SK-N-SH treated with all-trans-retinoic acid at 6 μM for 48 hours (cell line): ENCODE measurements around the gene RBM28.

ENCODE experiments used
- ATAC-seq: fragments of 200-7000 bp; cut with Tn5 transposase; 3 replicates; pipeline ENCODE4 v1.9.1; 2020; ENCODE audit warnings: mild to moderate bottlenecking, moderate library complexity
- ARNTL ChIP-seq: fragments of 450-650 bp; formaldehyde crosslinking; IDR thresholded peaks from 2 replicates; pipeline ENCODE4 v1.5.0; 2020; ENCODE audit warnings: low read depth, mild to moderate bottlenecking, moderate library complexity, borderline replicate concordance
- BACH2 ChIP-seq: fragments of 250-450 bp; sonication (Bioruptor Pico); IDR thresholded peaks from 2 replicates; pipeline ENCODE4 v1.9.0; 2021; ENCODE audit warnings: mild to moderate bottlenecking, borderline replicate concordance
- CREB5 ChIP-seq: fragments of 250-450 bp; sonication (Bioruptor Pico); IDR thresholded peaks from 2 replicates; pipeline ENCODE4 v1.5.1; 2020; ENCODE audit warnings: low read depth, mild to moderate bottlenecking, moderate library complexity
- CSDC2 ChIP-seq: fragments of 250-450 bp; sonication (Bioruptor Pico); IDR thresholded peaks from 2 replicates; pipeline ENCODE4 v1.5.0; 2020; ENCODE audit warnings: mild to moderate bottlenecking, moderate library complexity
- CSRNP3 ChIP-seq: fragments of 250-450 bp; sonication (Bioruptor Pico); IDR thresholded peaks from 2 replicates; pipeline ENCODE4 v1.5.1; 2021; ENCODE audit warnings: mild to moderate bottlenecking, moderate library complexity
- ESRRG ChIP-seq: fragments of 250-450 bp; sonication (Bioruptor Pico); IDR thresholded peaks from 2 replicates; pipeline ENCODE4 v1.6.1; 2021; ENCODE audit warnings: mild to moderate bottlenecking
- GLIS3 ChIP-seq: fragments of 250-450 bp; sonication (Bioruptor Pico); IDR thresholded peaks from 2 replicates; pipeline ENCODE4 v1.5.0; 2020; ENCODE audit warnings: mild to moderate bottlenecking, moderate library complexity
- ISL1 ChIP-seq: fragments of 250-450 bp; sonication (Bioruptor Pico); IDR thresholded peaks from 2 replicates; pipeline ENCODE4 v2.1.2; 2022; ENCODE audit warnings: mild to moderate bottlenecking, moderate library complexity
- OSR1 ChIP-seq: fragments of 250-450 bp; sonication (Bioruptor Pico); IDR thresholded peaks from 2 replicates; pipeline ENCODE4 v1.8.0; 2022; ENCODE audit warnings: moderate library complexity, mild to moderate bottlenecking, inconsistent platforms
- PATZ1 ChIP-seq: fragments of 250-450 bp; sonication (Bioruptor Pico); IDR thresholded peaks from 2 replicates; pipeline ENCODE4 v1.8.0; 2020; ENCODE audit warnings: mild to moderate bottlenecking, moderate library complexity, borderline replicate concordance
- PPARA ChIP-seq: fragments of 250-450 bp; sonication (Bioruptor Pico); IDR thresholded peaks from 2 replicates; pipeline ENCODE4 v1.5.0; 2020; ENCODE audit warnings: mild to moderate bottlenecking, borderline replicate concordance
- RARB ChIP-seq: fragments of 250-450 bp; sonication (Bioruptor Pico); IDR thresholded peaks from 2 replicates; pipeline ENCODE4 v1.8.0; 2021; ENCODE audit warnings: mild to moderate bottlenecking, moderate library complexity
- SNAI2 ChIP-seq: fragments of 250-450 bp; sonication (Bioruptor Pico); IDR thresholded peaks from 2 replicates; pipeline ENCODE4 v1.5.0; 2020; ENCODE audit warnings: mild to moderate bottlenecking, moderate library complexity
- TCF4 ChIP-seq: fragments of 250-450 bp; sonication (Bioruptor Pico); IDR thresholded peaks from 2 replicates; pipeline ENCODE4 v1.8.0; 2021; ENCODE audit warnings: mild to moderate bottlenecking, moderate library complexity, borderline replicate concordance
- ZC3H10 ChIP-seq: fragments of 250-450 bp; sonication (Bioruptor Pico); IDR thresholded peaks from 2 replicates; pipeline ENCODE4 v1.5.1; 2021; ENCODE audit warnings: mild to moderate bottlenecking, moderate library complexity
- ZFP3 ChIP-seq: fragments of 250-450 bp; sonication (Bioruptor Pico); IDR thresholded peaks from 2 replicates; pipeline ENCODE4 v1.5.0; 2020; ENCODE audit warnings: mild to moderate bottlenecking, moderate library complexity
- ZFP30 ChIP-seq: fragments of 450-650 bp; formaldehyde crosslinking; IDR thresholded peaks from 2 replicates; pipeline ENCODE4 v1.5.0; 2022; ENCODE audit warnings: mild to moderate bottlenecking, moderate library complexity
- ZNF565 ChIP-seq: fragments of 450-650 bp; formaldehyde crosslinking; conservative IDR thresholded peaks from 2 replicates; pipeline ENCODE4 v1.5.0; 2020; ENCODE audit warnings: low read depth, mild to moderate bottlenecking, moderate library complexity
- ZNF70 ChIP-seq: fragments of 450-650 bp; formaldehyde crosslinking; IDR thresholded peaks from 2 replicates; pipeline ENCODE4 v1.5.0; 2020; ENCODE audit warnings: mild to moderate bottlenecking, moderate library complexity
- ZNF8 ChIP-seq: fragments of 450-650 bp; formaldehyde crosslinking; IDR thresholded peaks from 2 replicates; pipeline ENCODE4 v1.5.0; 2020; ENCODE audit warnings: mild to moderate bottlenecking, moderate library complexity
- TF ChIP-seq, protein P1 (sequence below): fragments of 250-450 bp; sonication (Bioruptor Pico); IDR thresholded peaks from 2 replicates; pipeline ENCODE4 v1.5.0; 2020; ENCODE audit warnings: mild to moderate bottlenecking, moderate library complexity
- TF ChIP-seq, protein P2 (sequence below): fragments of 250-450 bp; sonication (Bioruptor Pico); IDR thresholded peaks from 2 replicates; pipeline ENCODE4 v1.8.0; 2021; ENCODE audit warnings: low read depth, mild to moderate bottlenecking, moderate library complexity, borderline replicate concordance

Gene RBM28

DNA sequence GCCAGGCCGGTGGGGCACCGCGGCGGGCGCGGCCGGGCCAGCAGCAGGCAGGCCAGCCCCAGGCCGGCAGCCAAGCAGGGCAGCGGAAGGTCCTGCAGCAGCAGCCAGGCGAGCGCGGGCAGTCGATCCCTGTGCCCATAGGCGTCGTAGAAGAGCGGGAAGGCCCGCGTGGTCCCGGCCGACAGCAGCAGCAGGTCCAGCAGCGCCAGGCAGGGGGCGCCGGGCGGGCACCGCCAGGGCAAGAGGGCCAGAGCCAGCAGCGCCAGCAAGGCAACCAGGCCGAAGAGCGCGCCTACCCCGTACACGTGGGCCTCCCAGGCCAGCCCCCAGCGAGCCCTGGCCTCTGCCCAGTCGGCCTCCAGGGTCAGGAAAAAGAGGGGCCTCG is 8.4 kb upstream of the RBM28 start:
- ATAC-seq: no peak
- TF ChIP-seq CREB5 (CRISPR knock-in tag): no peak
- no peak for TF ChIP-seq SNAI2 (CRISPR knock-in tag)
- TF ChIP-seq ARNTL (CRISPR knock-in tag): no peak
- no peak for TF ChIP-seq ZC3H10 (CRISPR knock-in tag)
- no peak for TF ChIP-seq BACH2
- TF ChIP-seq, protein P1, sequence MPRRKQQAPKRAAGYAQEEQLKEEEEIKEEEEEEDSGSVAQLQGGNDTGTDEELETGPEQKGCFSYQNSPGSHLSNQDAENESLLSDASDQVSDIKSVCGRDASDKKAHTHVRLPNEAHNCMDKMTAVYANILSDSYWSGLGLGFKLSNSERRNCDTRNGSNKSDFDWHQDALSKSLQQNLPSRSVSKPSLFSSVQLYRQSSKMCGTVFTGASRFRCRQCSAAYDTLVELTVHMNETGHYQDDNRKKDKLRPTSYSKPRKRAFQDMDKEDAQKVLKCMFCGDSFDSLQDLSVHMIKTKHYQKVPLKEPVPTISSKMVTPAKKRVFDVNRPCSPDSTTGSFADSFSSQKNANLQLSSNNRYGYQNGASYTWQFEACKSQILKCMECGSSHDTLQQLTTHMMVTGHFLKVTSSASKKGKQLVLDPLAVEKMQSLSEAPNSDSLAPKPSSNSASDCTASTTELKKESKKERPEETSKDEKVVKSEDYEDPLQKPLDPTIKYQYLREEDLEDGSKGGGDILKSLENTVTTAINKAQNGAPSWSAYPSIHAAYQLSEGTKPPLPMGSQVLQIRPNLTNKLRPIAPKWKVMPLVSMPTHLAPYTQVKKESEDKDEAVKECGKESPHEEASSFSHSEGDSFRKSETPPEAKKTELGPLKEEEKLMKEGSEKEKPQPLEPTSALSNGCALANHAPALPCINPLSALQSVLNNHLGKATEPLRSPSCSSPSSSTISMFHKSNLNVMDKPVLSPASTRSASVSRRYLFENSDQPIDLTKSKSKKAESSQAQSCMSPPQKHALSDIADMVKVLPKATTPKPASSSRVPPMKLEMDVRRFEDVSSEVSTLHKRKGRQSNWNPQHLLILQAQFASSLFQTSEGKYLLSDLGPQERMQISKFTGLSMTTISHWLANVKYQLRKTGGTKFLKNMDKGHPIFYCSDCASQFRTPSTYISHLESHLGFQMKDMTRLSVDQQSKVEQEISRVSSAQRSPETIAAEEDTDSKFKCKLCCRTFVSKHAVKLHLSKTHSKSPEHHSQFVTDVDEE (CRISPR knock-in tag): no peak
- no peak for TF ChIP-seq ZNF565 (CRISPR knock-in tag)
- TF ChIP-seq ISL1 (CRISPR knock-in tag): no peak

GRCh38 chr7:128351296-128352152 is 7.8 kb upstream of the RBM28 start:
- TF ChIP-seq CSRNP3 (CRISPR knock-in tag) (no peak), ZFP3 (CRISPR knock-in tag) (no peak), ZFP30 (CRISPR knock-in tag) (no peak), SNAI2 (CRISPR knock-in tag) (no peak), ZC3H10 (CRISPR knock-in tag) (no peak), ZNF70 (no peak), TCF4 (CRISPR knock-in tag) (no peak), PPARA (no peak), GLIS3 (no peak)
- TF ChIP-seq, all 23 proteins: peak for 0
- no peak for ATAC-seq

- no peak for TF ChIP-seq SNAI2 (CRISPR knock-in tag)
- no peak for TF ChIP-seq ZFP30 (CRISPR knock-in tag)
- TF ChIP-seq GLIS3: no peak
- no peak for TF ChIP-seq ZFP3 (CRISPR knock-in tag)
- TF ChIP-seq ZNF8: no peak
- no peak for TF ChIP-seq PATZ1 (CRISPR knock-in tag)
- TF ChIP-seq RARB (CRISPR knock-in tag): no peak
- no peak for TF ChIP-seq ZNF70
- no peak for TF ChIP-seq OSR1 (CRISPR knock-in tag)
- no peak for TF ChIP-seq ISL1 (CRISPR knock-in tag)
- TF ChIP-seq PPARA: no peak
- ATAC-seq: no peak
These were observed 7.1 kb upstream of the RBM28 start for GRCh38 chr7:128350708-128351295.

- ATAC-seq: peak; percentile 14; the same call in 1 of the 3 replicates
- TF ChIP-seq ZC3H10 (CRISPR knock-in tag) (no peak), BACH2 (no peak), ZNF70 (no peak), CSDC2 (no peak), ESRRG (CRISPR knock-in tag) (no peak), CREB5 (CRISPR knock-in tag) (no peak), ISL1 (CRISPR knock-in tag) (no peak), ARNTL (CRISPR knock-in tag) (no peak), RARB (CRISPR knock-in tag) (no peak), OSR1 (CRISPR knock-in tag) (no peak), ZFP3 (CRISPR knock-in tag) (no peak), SNAI2 (CRISPR knock-in tag) (no peak), PATZ1 (CRISPR knock-in tag) (no peak)
- TF ChIP-seq, protein P2, sequence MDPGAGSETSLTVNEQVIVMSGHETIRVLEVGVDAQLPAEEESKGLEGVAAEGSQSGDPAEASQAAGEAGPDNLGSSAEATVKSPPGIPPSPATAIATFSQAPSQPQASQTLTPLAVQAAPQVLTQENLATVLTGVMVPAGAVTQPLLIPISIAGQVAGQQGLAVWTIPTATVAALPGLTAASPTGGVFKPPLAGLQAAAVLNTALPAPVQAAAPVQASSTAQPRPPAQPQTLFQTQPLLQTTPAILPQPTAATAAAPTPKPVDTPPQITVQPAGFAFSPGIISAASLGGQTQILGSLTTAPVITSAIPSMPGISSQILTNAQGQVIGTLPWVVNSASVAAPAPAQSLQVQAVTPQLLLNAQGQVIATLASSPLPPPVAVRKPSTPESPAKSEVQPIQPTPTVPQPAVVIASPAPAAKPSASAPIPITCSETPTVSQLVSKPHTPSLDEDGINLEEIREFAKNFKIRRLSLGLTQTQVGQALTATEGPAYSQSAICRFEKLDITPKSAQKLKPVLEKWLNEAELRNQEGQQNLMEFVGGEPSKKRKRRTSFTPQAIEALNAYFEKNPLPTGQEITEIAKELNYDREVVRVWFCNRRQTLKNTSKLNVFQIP (CRISPR knock-in tag): no peak
These were observed 5.7 kb upstream of the RBM28 start for GRCh38 chr7:128349466-128349825.
